ENCODE measurements around the gene SLC2A6. TPM values are rescaled to one million over a fixed set of nuclear protein-coding genes. Genes with fewer than 3 reads are reported as not detected.

SLC2A6 gene
- total RNA-seq, 2 donors from 2014 or later, result 4.6 to 8.8 TPM

DNA sequence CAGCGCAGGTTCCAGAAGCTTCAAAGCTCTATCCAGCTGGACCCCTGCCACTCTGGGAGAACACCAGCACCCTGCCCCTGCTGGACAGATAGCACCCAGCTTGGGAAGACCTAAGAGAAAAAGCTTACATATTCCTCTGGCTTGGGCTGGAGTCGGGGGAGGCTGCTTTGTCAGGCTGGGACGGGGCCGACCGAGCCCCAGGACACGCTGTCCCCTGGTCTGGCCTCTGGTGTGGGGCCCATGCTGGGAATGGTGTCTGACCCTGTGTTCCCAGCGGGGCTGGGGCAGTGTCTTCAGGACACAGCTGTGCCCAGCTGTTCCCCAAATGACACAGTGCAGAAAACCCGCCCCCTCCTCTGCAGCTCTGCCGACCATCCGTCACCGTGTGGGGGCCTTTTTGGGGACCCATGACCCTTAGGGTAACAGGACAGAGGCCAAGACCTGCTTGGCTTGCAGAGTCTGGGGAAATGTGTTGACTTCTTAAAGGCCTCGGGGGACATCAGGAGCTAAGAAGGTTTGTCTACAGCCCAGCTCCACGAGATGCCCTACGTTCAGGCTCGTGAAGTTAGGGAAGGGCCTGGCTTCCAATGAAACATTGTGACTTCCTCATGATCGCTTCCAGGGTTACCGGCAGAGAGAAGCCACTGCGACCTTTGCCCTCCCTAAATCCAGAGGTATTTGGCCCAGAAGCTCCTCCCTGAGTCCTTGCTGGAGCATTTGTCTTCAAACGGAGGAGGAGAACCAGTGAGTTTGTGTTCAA lies 20.4 kb upstream of the SLC2A6 start:
- H3K27me3 ChIP-seq (replicated peaks; ENCODE audit: insufficient read depth), result no peaks in the 10 kb centered on the region
- ATAC-seq (ENCODE audit: insufficient number of reproducible peaks, low FRiP score, low read depth), result no peak

GRCh38 chr9:133496861-133497842 lies 18.3 kb upstream of the SLC2A6 start:
- no peaks in the 10 kb centered on the region for H3K27me3 ChIP-seq (replicated peaks; ENCODE audit: insufficient read depth)
- no peak for TF ChIP-seq CTCF (IDR thresholded peaks at IDR 0.05)

More for the DNA sequence above, 20.4 kb upstream of the SLC2A6 start:
- Histone ChIP-seq H3K9me3 (peaks cover 10% of the 10 kb centered on the region), H3K4me1 (ENCODE audit: control insufficient read depth in 1 of 2, low read depth in 2 of 2) (no peaks in the 10 kb centered on the region), H3K4me3 (no peak overlapping the region), H3K27ac (no peak overlapping the region), H3K36me3 (no peaks in the 10 kb centered on the region)
- no peak for DNase-seq (ENCODE audit: low spot score)
- no peak for TF ChIP-seq CTCF (IDR thresholded peaks at IDR 0.05)

GRCh38 chr9:133495327-133496293 lies 16.7 kb upstream of the SLC2A6 start:
- DNase-seq (ENCODE audit: low spot score) (no peak), ATAC-seq (ENCODE audit: insufficient number of reproducible peaks, low FRiP score, low read depth) (no peak)
- Histone ChIP-seq H3K27ac (no peak overlapping the region), H3K36me3 (no peaks in the 10 kb centered on the region), H3K4me1 (ENCODE audit: control insufficient read depth in 1 of 2, low read depth in 2 of 2) (peaks cover 4 to 21% of the 10 kb centered on the region in 2 donors), H3K9me3 (no peaks in the 10 kb centered on the region), H3K27me3 (replicated peaks; ENCODE audit: insufficient read depth) (no peaks in the 10 kb centered on the region), H3K4me3 (no peak overlapping the region)
- TF ChIP-seq CTCF (IDR thresholded peaks at IDR 0.05), result no peak

More at GRCh38 chr9:133496861-133497842, 18.3 kb upstream of the SLC2A6 start:
- peaks cover 2 to 10% of the 10 kb centered on the region in 2 donors for H3K4me1 ChIP-seq (ENCODE audit: control insufficient read depth in 1 of 2, low read depth in 2 of 2)
- H3K9me3 ChIP-seq, result peaks cover 5% of the 10 kb centered on the region
- no peak for ATAC-seq (ENCODE audit: insufficient number of reproducible peaks, low FRiP score, low read depth)
- H3K4me3 ChIP-seq, result no peak overlapping the region
- H3K36me3 ChIP-seq, result no peaks in the 10 kb centered on the region
- no peak for DNase-seq (ENCODE audit: low spot score)
- H3K27ac ChIP-seq, result no peak overlapping the region

DNA sequence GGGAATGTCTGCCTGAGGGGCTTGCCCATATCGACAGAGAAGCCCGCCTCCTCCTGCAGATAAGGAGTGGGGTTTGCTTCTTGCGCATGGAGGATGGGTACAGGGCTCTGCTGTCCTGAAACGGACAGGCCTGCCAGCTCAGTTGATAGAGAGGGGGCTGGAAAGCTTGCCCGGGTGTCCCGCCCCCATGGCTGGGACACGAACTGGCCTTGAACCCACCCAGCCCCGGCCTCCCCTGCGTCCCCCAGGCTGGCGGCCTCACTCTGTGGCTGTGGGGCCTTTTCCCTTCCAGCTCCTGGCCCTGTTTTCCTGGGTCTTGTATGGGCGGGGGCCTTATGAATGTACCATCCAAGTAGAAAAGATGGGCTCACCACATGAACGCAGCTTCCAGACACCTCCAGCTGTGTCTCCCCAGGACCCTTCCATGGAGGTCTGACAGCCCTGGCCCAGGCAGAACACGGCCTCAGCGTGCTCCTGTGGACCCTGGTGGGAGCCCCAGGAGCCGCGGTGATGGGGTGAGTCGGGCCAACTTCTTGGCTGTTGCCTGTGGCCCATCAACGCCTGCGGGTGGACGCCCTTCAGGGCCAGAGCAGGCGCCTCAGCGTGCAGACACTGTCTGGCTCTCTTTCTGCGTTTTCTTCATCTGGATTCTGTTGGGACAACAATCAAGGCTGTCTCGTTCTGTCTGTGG lies 15.9 kb upstream of the SLC2A6 start:
- TF ChIP-seq CTCF (IDR thresholded peaks at IDR 0.05), result no peak
- H3K36me3 ChIP-seq, result no peaks in the 10 kb centered on the region
- no peak for DNase-seq (ENCODE audit: low spot score)
- H3K4me3 ChIP-seq, result no peak overlapping the region
- H3K9me3 ChIP-seq, result no peaks in the 10 kb centered on the region
- peaks cover 4 to 21% of the 10 kb centered on the region in 2 donors for H3K4me1 ChIP-seq (ENCODE audit: control insufficient read depth in 1 of 2, low read depth in 2 of 2)
- no peak overlapping the region for H3K27ac ChIP-seq
- ATAC-seq (ENCODE audit: insufficient number of reproducible peaks, low FRiP score, low read depth), result no peak
- H3K27me3 ChIP-seq (replicated peaks; ENCODE audit: insufficient read depth), result no peaks in the 10 kb centered on the region

All from thoracic aorta (tissue), 2 donors.